Uterus (tissue), 2 donors: ENCODE measurements around the gene PCLO.

Experiments
- CTCF ChIP-seq, 4 experiments: fragments of 200-600 bp in 2 of 4; fragments of 450-650 bp in 2 of 4; sonication (generic) in 2 of 4; IDR thresholded peaks; one replicate each; pipeline ENCODE4 v1.5.1; 2016 to 2019; ENCODE audit warnings: antibody characterized with exemption in 4 of 4, mild to moderate bottlenecking in 2 of 4, moderate library complexity in 1 of 4
- POLR2A ChIP-seq, 2 donors: fragments of 450-650 bp; IDR thresholded peaks; one replicate each; pipeline ENCODE4 v1.6.1; 2016; ENCODE audit warnings: antibody characterized with exemption in 2 of 2, mild to moderate bottlenecking in 1 of 2, moderate library complexity in 1 of 2

GRCh38 chr7:83142365-83142764 is 20.3 kb downstream of the PCLO start:
- no peak for TF ChIP-seq CTCF (IDR thresholded peaks at IDR 0.05)
- TF ChIP-seq POLR2A (IDR thresholded peaks at IDR 0.05) = no peak
